GM21390 (cell line): ENCODE data around the gene AK5.

Experiments used
- ATAC-seq: cut with Tn5 transposase; IDR thresholded peaks from one replicate; pipeline ENCODE4 v1.9.1; 2021; ENCODE audit not compliant: unreplicated experiment

Gene AK5

GRCh38 chr1:77350012-77350770, 68.4 kb downstream of the AK5 start:
- no peak for ATAC-seq

GRCh38 chr1:77354536-77354935, 72.7 kb downstream of the AK5 start:
- ATAC-seq: no peak

- no peak for ATAC-seq
Observed at GRCh38 chr1:77355010-77355409, 73.2 kb downstream of the AK5 start.

GRCh38 chr1:77356136-77356535, 74.3 kb downstream of the AK5 start:
- ATAC-seq: no peak

- ATAC-seq: no peak
Observed at GRCh38 chr1:77360256-77360655, 78.4 kb downstream of the AK5 start.

- ATAC-seq: no peak
Observed at GRCh38 chr1:77361621-77362020, 79.8 kb downstream of the AK5 start.

- ATAC-seq: no peak
Observed at GRCh38 chr1:77370161-77370560, 88.3 kb downstream of the AK5 start.

GRCh38 chr1:77370583-77371306, 88.9 kb downstream of the AK5 start:
- ATAC-seq: no peak

- no peak for ATAC-seq
Observed at GRCh38 chr1:77371396-77371795, 89.6 kb downstream of the AK5 start.

- no peak for ATAC-seq
Observed at GRCh38 chr1:77373702-77374101, 91.9 kb downstream of the AK5 start.

- no peak for ATAC-seq
Observed at GRCh38 chr1:77375541-77375940, 93.7 kb downstream of the AK5 start.

- ATAC-seq: no peak
Observed at GRCh38 chr1:77375990-77376389, 94.2 kb downstream of the AK5 start.

GRCh38 chr1:77378723-77379535, 97.1 kb downstream of the AK5 start:
- ATAC-seq: no peak

- ATAC-seq: no peak
Observed at GRCh38 chr1:77382366-77382765, 100.5 kb downstream of the AK5 start.

- ATAC-seq: no peak
Observed at GRCh38 chr1:77383236-77383635, 101.4 kb downstream of the AK5 start.

- no peak for ATAC-seq
Observed at GRCh38 chr1:77385551-77385950, 103.7 kb downstream of the AK5 start.

- ATAC-seq: no peak
Observed at GRCh38 chr1:77386276-77386675, 104.5 kb downstream of the AK5 start.

- no peak for ATAC-seq
Observed at GRCh38 chr1:77387553-77387952, 105.7 kb downstream of the AK5 start.

GRCh38 chr1:77388661-77389060, 106.8 kb downstream of the AK5 start:
- no peak for ATAC-seq

GRCh38 chr1:77392486-77392885, 110.7 kb downstream of the AK5 start:
- no peak for ATAC-seq

GRCh38 chr1:77394166-77394565, 112.3 kb downstream of the AK5 start:
- no peak for ATAC-seq

- no peak for ATAC-seq
Observed at GRCh38 chr1:77395051-77395450, 113.2 kb downstream of the AK5 start.
